HG03521 (cell line): Measurements from ENCODE around the gene RIPOR3.
"Not testable (repeated sequence)": the region's sequence is repeated elsewhere in the genome, so short reads cannot be mapped to it uniquely, and the experiment has no call there.

ENCODE experiments used
- ATAC-seq: cut with Tn5 transposase; IDR thresholded peaks from one replicate; pipeline ENCODE4 v1.9.1; 2021; ENCODE audit warnings: mild to moderate bottlenecking, moderate library complexity; ENCODE audit not compliant: unreplicated experiment

Gene RIPOR3

GRCh38 chr20:50724112-50724725, 32.9 kb upstream of the RIPOR3 start:
- no peak for ATAC-seq

- no peak for ATAC-seq
These were observed 32.3 kb upstream of the RIPOR3 start for GRCh38 chr20:50723672-50724071.

- no peak for ATAC-seq
These were observed 31.2 kb upstream of the RIPOR3 start for GRCh38 chr20:50722424-50723155.

GRCh38 chr20:50721881-50722281, 30.5 kb upstream of the RIPOR3 start:
- no peak for ATAC-seq

- no peak for ATAC-seq
These were observed 29.2 kb upstream of the RIPOR3 start for GRCh38 chr20:50720582-50720981.

GRCh38 chr20:50720026-50720425, 28.7 kb upstream of the RIPOR3 start:
- ATAC-seq, result no peak

GRCh38 chr20:50719328-50719727, 28.0 kb upstream of the RIPOR3 start:
- no peak for ATAC-seq

GRCh38 chr20:50717974-50718761, 26.8 kb upstream of the RIPOR3 start:
- ATAC-seq, result no peak

GRCh38 chr20:50717312-50717711, 26.0 kb upstream of the RIPOR3 start:
- no peak for ATAC-seq

- no peak for ATAC-seq
These were observed 25.2 kb upstream of the RIPOR3 start for GRCh38 chr20:50716518-50716917.

- ATAC-seq, result no peak
These were observed 24.4 kb upstream of the RIPOR3 start for GRCh38 chr20:50715694-50716093.

- not testable (repeated sequence) for ATAC-seq
These were observed 23.1 kb upstream of the RIPOR3 start for GRCh38 chr20:50714426-50714825.

GRCh38 chr20:50713657-50714101, 22.3 kb upstream of the RIPOR3 start:
- ATAC-seq, result no peak

GRCh38 chr20:50712771-50713656, 21.7 kb upstream of the RIPOR3 start:
- no peak for ATAC-seq

- ATAC-seq, result no peak
These were observed 19.9 kb upstream of the RIPOR3 start for GRCh38 chr20:50711113-50711825.

- no peak for ATAC-seq
These were observed 19.2 kb upstream of the RIPOR3 start for GRCh38 chr20:50710492-50711063.

GRCh38 chr20:50709636-50709973, 18.3 kb upstream of the RIPOR3 start:
- ATAC-seq, result no peak

- ATAC-seq, result no peak
These were observed 17.7 kb upstream of the RIPOR3 start for GRCh38 chr20:50708845-50709635.

GRCh38 chr20:50704971-50705370, 13.6 kb upstream of the RIPOR3 start:
- ATAC-seq, result no peak
